ENCODE results near the gene ICE2. TPM values are rescaled to one million over a fixed set of nuclear protein-coding genes. Genes with fewer than 3 reads are reported as not detected.
A peak's percentile ranks its signal among the peaks of the same experiment; 100 is the strongest.

ICE2 gene
- total RNA-seq, 6 experiments from 2014 or later = 29.3 to 36.9 (median 33.8) TPM

- Mint-ChIP-seq H3K27ac (peak overlapping the region; percentile 92), H3K4me1 (ENCODE audit: low read depth) (peaks cover 70% of the 10 kb centered on the region), H3K9me3 (peaks cover 13% of the 10 kb centered on the region), H3K4me3 (peak overlapping the region; percentile 83), H3K27me3 (ENCODE audit: insufficient read depth) (peaks cover 28% of the 10 kb centered on the region), H3K36me3 (ENCODE audit: low read depth) (peaks cover 24% of the 10 kb centered on the region)
- TF ChIP-seq CTCF (IDR thresholded peaks at IDR 0.05) = no peak
- peak; percentile 88 for DNase-seq
These were observed 79.0 kb downstream of the ICE2 start for GRCh38 chr15:60399931-60400330.

- peaks cover 13% of the 10 kb centered on the region for H3K9me3 Mint-ChIP-seq
- DNase-seq = no peak
- peak overlapping the region; percentile 92 for H3K27ac Mint-ChIP-seq
- TF ChIP-seq CTCF (IDR thresholded peaks at IDR 0.05) = no peak
- peaks cover 30% of the 10 kb centered on the region for H3K36me3 Mint-ChIP-seq (ENCODE audit: low read depth)
- H3K4me1 Mint-ChIP-seq (ENCODE audit: low read depth) = peaks cover 70% of the 10 kb centered on the region
- peak overlapping the region; percentile 83 for H3K4me3 Mint-ChIP-seq
- H3K27me3 Mint-ChIP-seq (ENCODE audit: insufficient read depth) = peaks cover 31% of the 10 kb centered on the region
These were observed 79.6 kb downstream of the ICE2 start for GRCh38 chr15:60399246-60399915.

- Mint-ChIP-seq H3K36me3 (ENCODE audit: low read depth) (peaks cover 44% of the 10 kb centered on the region), H3K27me3 (ENCODE audit: insufficient read depth) (peaks cover 40% of the 10 kb centered on the region), H3K27ac (peak within 1 kb of the TSS; percentile 99), H3K4me3 (peak within 1 kb of the TSS; percentile 100), H3K4me1 (ENCODE audit: low read depth) (peaks cover 75% of the 10 kb centered on the region), H3K9me3 (peaks cover 13% of the 10 kb centered on the region)
- DNase-seq = peak; percentile 88
- TF ChIP-seq CTCF (IDR thresholded peaks at IDR 0.05) = no peak
These were observed 81.0 kb downstream of the ICE2 start, which contains the start of gene ANXA2 for GRCh38 chr15:60397772-60398445. Gene ANXA2, minus strand, starts transcription at chr15:60397986. Its CDS starts 11,911 bp downstream, at chr15:60386075.

- Mint-ChIP-seq H3K36me3 (ENCODE audit: low read depth) (peaks cover 45% of the 10 kb centered on the region), H3K4me3 (peak overlapping the region; percentile 100), H3K4me1 (ENCODE audit: low read depth) (peaks cover 73% of the 10 kb centered on the region), H3K9me3 (peaks cover 13% of the 10 kb centered on the region), H3K27me3 (ENCODE audit: insufficient read depth) (peaks cover 41% of the 10 kb centered on the region), H3K27ac (peak overlapping the region; percentile 99)
- TF ChIP-seq CTCF (IDR thresholded peaks at IDR 0.05) = no peak
- DNase-seq = peak; percentile 72
These were observed 81.8 kb downstream of the ICE2 start for GRCh38 chr15:60396958-60397771.

GRCh38 chr15:60396560-60396957 is 82.4 kb downstream of the ICE2 start:
- H3K27ac Mint-ChIP-seq = peak overlapping the region; percentile 99
- no peak for TF ChIP-seq CTCF (IDR thresholded peaks at IDR 0.05)
- peaks cover 50% of the 10 kb centered on the region for H3K36me3 Mint-ChIP-seq (ENCODE audit: low read depth)
- H3K27me3 Mint-ChIP-seq (ENCODE audit: insufficient read depth) = peaks cover 45% of the 10 kb centered on the region
- H3K9me3 Mint-ChIP-seq = peaks cover 13% of the 10 kb centered on the region
- DNase-seq = no peak
- peaks cover 73% of the 10 kb centered on the region for H3K4me1 Mint-ChIP-seq (ENCODE audit: low read depth)
- peak overlapping the region; percentile 100 for H3K4me3 Mint-ChIP-seq

Data from HFFc6 (cell line).